Measurements from ENCODE around the gene PCDHGA1. TPM values are rescaled to one million over a fixed set of nuclear protein-coding genes. Genes with fewer than 3 reads are reported as not detected.
"Not testable (repeated sequence)": the region's sequence is repeated elsewhere in the genome, so short reads cannot be mapped to it uniquely, and the experiment has no call there.

The PCDHGA1 gene
- total RNA-seq, 5 donors from 2014 or later (not counting 1 experiment from before 2014, with no cell fraction given) = 0.16 to 0.38 (median 0.31) TPM; not detected in 1

DNA sequence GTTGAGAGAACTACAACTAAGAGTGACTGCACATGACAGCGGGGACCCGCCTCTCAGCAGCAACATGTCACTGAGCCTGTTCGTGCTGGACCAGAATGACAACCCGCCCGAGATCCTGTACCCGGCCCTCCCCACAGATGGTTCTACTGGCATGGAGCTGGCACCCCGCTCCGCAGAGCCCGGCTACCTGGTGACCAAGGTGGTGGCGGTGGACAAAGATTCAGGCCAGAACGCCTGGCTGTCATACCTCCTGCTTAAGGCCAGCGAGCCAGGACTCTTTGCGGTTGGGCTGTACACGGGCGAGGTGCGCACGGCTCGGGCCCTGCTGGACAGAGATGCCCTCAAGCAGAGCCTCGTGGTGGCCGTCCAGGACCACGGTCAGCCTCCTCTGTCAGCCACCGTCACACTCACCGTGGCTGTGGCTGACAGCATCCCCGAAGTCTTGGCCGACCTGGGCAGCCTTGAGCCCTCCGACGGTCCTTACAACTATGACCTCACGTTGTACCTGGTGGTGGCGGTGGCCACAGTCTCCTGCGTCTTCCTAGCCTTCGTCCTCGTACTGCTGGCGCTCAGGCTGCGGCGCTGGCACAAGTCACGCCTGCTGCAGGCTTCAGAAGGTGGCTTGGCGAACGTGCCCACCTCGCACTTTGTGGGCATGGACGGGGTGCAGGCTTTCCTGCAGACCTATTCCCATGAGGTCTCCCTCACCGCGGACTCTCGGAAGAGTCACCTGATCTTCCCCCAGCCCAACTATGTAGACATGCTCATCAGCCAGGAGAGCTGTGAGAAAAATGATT lies 54.4 kb downstream of the PCDHGA1 start:
- H3K27ac ChIP-seq (ENCODE audit: low read length) = no peak overlapping the region
- DNase-seq (no peak), ATAC-seq (replicated peaks in 1 of 4) (no peak)
- Mint-ChIP-seq H3K27ac (no peak overlapping the region), H3K4me1 (peaks cover 0 to 6% (median 0%) of the 10 kb centered on the region in 3 donors), H3K9me3 (peaks cover 4 to 37% (median 31%) of the 10 kb centered on the region in 3 donors), H3K36me3 (peaks cover 7% of the 10 kb centered on the region), H3K4me3 (no peak overlapping the region), H3K27me3 (peaks cover 71 to 80% of the 10 kb centered on the region in 2 donors)
- ChIA-PET POLR2A (no interaction called here), CTCF (no interaction called here)
- H3K4me1 ChIP-seq (ENCODE audit: control insufficient read depth in 1 of 2, extremely low read depth in 1 of 2, insufficient read depth in 2 of 2, low read length in 2 of 2) = no peaks in the 10 kb centered on the region
- no peak overlapping the region for H3K4me3 ChIP-seq (ENCODE audit: control insufficient read depth in 1 of 2, extremely low read depth in 1 of 2, low read length in 1 of 2)
- no peaks in the 10 kb centered on the region for H3K36me3 ChIP-seq (ENCODE audit: control insufficient read depth in 2 of 2, extremely low read depth in 1 of 2, insufficient read depth in 1 of 2, low read length in 1 of 2)
- WGBS (ENCODE audit: insufficient coverage) = 55% methylated on average over 43 of the region's 43 CpGs
- peaks cover 9% of the 10 kb centered on the region for H3K9me3 ChIP-seq
- H3K27me3 ChIP-seq (replicated peaks in 1 of 2; ENCODE audit: control insufficient read depth in 2 of 2, extremely low read depth in 1 of 2, insufficient read depth in 2 of 2, low read length in 1 of 2) = peaks cover 17 to 49% of the 10 kb centered on the region in 2 experiments

DNA sequence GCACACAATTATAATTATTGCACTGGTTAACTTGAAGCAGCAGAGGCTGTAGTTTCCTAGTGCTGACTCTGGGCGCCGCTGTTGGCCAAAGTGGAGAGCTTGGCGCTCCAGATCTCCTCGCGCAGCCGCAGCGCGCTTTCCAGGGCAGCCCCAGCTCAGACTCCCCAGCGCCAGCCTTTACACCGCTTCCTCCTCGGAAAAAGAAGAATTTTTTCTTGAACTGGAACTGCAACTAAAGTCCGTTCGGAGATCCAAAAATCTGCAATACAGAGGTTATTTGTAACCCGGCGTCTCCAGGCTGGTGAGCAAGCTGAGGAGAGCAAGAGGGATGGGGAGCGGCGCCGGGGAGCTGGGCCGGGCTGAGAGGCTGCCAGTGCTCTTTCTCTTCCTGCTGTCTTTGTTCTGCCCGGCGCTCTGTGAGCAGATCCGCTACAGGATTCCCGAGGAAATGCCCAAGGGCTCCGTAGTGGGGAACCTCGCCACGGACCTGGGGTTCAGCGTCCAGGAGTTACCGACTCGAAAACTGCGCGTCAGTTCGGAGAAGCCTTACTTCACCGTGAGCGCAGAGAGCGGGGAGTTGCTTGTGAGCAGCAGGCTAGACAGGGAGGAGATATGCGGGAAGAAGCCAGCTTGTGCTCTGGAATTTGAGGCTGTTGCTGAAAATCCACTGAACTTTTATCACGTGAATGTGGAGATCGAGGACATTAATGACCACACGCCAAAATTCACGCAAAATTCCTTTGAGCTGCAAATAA lies 57.4 kb downstream of the PCDHGA1 start, which contains the start of gene PCDHGB4:
Gene PCDHGB4 (plus strand): TSS at position 142 of the 755 bp plus-strand sequence. CDS start 187 bp downstream, at position 329.
- 42% methylated on average over 11 of the region's 40 CpGs for WGBS (ENCODE audit: insufficient coverage)
- CTCF ChIA-PET = interaction anchor here in 1 of 2 donors (0.6 kb wide), 1 partner anchor 173 kb away, joined by 3 read pairs; no protein-coding TSS in a partner anchor
- H3K27ac Mint-ChIP-seq; H3K27ac ChIP-seq (ENCODE audit: low read length); POLR2A ChIA-PET; H3K4me1 Mint-ChIP-seq; H3K36me3 ChIP-seq (ENCODE audit: control insufficient read depth in 2 of 2, extremely low read depth in 1 of 2, insufficient read depth in 1 of 2, low read length in 1 of 2); H3K9me3 ChIP-seq; H3K4me1 ChIP-seq (ENCODE audit: control insufficient read depth in 1 of 2, extremely low read depth in 1 of 2, insufficient read depth in 2 of 2, low read length in 2 of 2): not testable (repeated sequence)
- Histone ChIP-seq H3K4me3 (ENCODE audit: control insufficient read depth in 1 of 2, extremely low read depth in 1 of 2, low read length in 1 of 2) (peak within 1 kb of the TSS in 1 of 2 donors; percentile 17), H3K27me3 (replicated peaks in 1 of 2; ENCODE audit: control insufficient read depth in 2 of 2, extremely low read depth in 1 of 2, insufficient read depth in 2 of 2, low read length in 1 of 2) (peaks cover 22 to 50% of the 10 kb centered on the region in 2 experiments)
- peak in 4 of 35 experiments; percentile 9 to 14 (median 12) for DNase-seq
- ATAC-seq (replicated peaks in 1 of 4) = peak in 3 of 4 experiments; percentile 58 to 77 (median 72)
- Mint-ChIP-seq H3K9me3 (peaks cover 8 to 47% (median 29%) of the 10 kb centered on the region in 3 donors), H3K27me3 (peaks cover 73 to 80% of the 10 kb centered on the region in 2 donors), H3K4me3 (peak within 1 kb of the TSS in 2 of 3 donors; percentile 17 to 25), H3K36me3 (peaks cover 13% of the 10 kb centered on the region)

GRCh38 chr5:141388661-141389060 lies 58.3 kb downstream of the PCDHGA1 start:
- WGBS (ENCODE audit: insufficient coverage) = 47% methylated on average over 2 of the region's 10 CpGs
- H3K4me1 ChIP-seq (ENCODE audit: control insufficient read depth in 1 of 2, extremely low read depth in 1 of 2, insufficient read depth in 2 of 2, low read length in 2 of 2) = no peaks in the 10 kb centered on the region
- no peak overlapping the region for H3K4me3 Mint-ChIP-seq
- peaks cover 8 to 47% (median 28%) of the 10 kb centered on the region in 3 donors for H3K9me3 Mint-ChIP-seq
- no peak for DNase-seq
- H3K9me3 ChIP-seq = peaks cover 12% of the 10 kb centered on the region
- H3K27me3 ChIP-seq (replicated peaks in 1 of 2; ENCODE audit: control insufficient read depth in 2 of 2, extremely low read depth in 1 of 2, insufficient read depth in 2 of 2, low read length in 1 of 2) = peaks cover 18 to 49% of the 10 kb centered on the region in 2 experiments
- ChIA-PET CTCF (no interaction called here), POLR2A (no interaction called here)
- no peaks in the 10 kb centered on the region for H3K4me1 Mint-ChIP-seq
- H3K36me3 Mint-ChIP-seq = peaks cover 13% of the 10 kb centered on the region
- H3K27ac Mint-ChIP-seq = no peak overlapping the region
- H3K27ac ChIP-seq (ENCODE audit: low read length) = no peak overlapping the region
- ATAC-seq (replicated peaks in 1 of 4) = no peak
- peak overlapping the region in 1 of 2 donors; percentile 17 for H3K4me3 ChIP-seq (ENCODE audit: control insufficient read depth in 1 of 2, extremely low read depth in 1 of 2, low read length in 1 of 2)
- peaks cover 71 to 80% of the 10 kb centered on the region in 2 donors for H3K27me3 Mint-ChIP-seq
- no peaks in the 10 kb centered on the region for H3K36me3 ChIP-seq (ENCODE audit: control insufficient read depth in 2 of 2, extremely low read depth in 1 of 2, insufficient read depth in 1 of 2, low read length in 1 of 2)

DNA sequence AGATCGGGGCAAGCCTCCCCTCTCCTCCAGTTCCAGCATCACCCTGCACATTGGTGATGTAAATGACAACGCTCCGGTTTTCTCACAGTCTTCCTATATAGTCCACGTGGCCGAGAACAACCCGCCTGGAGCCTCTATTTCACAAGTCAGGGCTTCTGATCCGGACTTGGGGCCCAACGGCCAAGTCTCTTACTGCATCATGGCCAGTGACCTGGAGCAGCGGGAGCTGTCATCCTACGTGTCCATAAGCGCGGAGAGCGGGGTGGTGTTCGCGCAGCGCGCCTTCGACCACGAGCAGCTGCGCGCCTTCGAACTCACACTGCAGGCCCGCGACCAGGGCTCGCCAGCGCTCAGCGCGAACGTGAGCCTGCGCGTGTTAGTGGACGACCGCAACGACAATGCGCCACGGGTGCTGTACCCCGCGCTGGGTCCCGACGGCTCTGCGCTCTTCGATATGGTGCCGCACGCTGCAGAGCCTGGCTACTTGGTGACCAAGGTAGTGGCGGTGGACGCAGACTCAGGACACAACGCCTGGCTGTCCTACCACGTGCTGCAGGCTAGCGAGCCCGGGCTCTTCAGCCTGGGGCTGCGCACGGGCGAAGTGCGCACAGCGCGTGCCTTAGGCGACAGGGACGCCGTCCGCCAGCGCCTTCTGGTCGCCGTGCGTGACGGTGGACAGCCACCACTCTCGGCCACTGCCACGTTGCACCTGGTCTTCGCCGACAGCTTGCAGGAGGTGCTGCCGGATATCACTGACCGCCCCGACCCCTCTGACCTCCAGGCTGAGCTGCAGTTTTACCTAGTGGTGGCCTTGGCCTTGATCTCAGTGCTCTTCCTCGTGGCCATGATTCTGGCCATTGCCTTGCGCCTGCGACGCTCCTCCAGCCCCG lies 59.1 kb downstream of the PCDHGA1 start:
- Mint-ChIP-seq H3K27ac (no peak overlapping the region), H3K27me3 (peaks cover 72 to 80% of the 10 kb centered on the region in 2 donors), H3K9me3 (peaks cover 13 to 53% (median 33%) of the 10 kb centered on the region in 3 donors), H3K4me1 (no peaks in the 10 kb centered on the region), H3K4me3 (peak overlapping the region in 1 of 3 donors; percentile 27), H3K36me3 (peaks cover 16% of the 10 kb centered on the region)
- Histone ChIP-seq H3K27ac (ENCODE audit: low read length) (no peak overlapping the region), H3K4me3 (ENCODE audit: control insufficient read depth in 1 of 2, extremely low read depth in 1 of 2, low read length in 1 of 2) (peak overlapping the region in 1 of 2 donors; percentile 32), H3K27me3 (replicated peaks in 1 of 2; ENCODE audit: control insufficient read depth in 2 of 2, extremely low read depth in 1 of 2, insufficient read depth in 2 of 2, low read length in 1 of 2) (peaks cover 22 to 50% of the 10 kb centered on the region in 2 experiments), H3K4me1 (ENCODE audit: control insufficient read depth in 1 of 2, extremely low read depth in 1 of 2, insufficient read depth in 2 of 2, low read length in 2 of 2) (no peaks in the 10 kb centered on the region), H3K9me3 (peaks cover 13% of the 10 kb centered on the region), H3K36me3 (ENCODE audit: control insufficient read depth in 2 of 2, extremely low read depth in 1 of 2, insufficient read depth in 1 of 2, low read length in 1 of 2) (no peaks in the 10 kb centered on the region)
- ChIA-PET CTCF (interaction anchor here in 1 of 2 donors (0.5 kb wide), 1 partner anchor 59 kb away, joined by 3 read pairs; the partner anchor contains the start of gene PCDHGA1), POLR2A (no interaction called here)
- 57% methylated on average over 77 of the region's 77 CpGs for WGBS (ENCODE audit: insufficient coverage)
- no peak for DNase-seq
- ATAC-seq (replicated peaks in 1 of 4) = no peak

DNA sequence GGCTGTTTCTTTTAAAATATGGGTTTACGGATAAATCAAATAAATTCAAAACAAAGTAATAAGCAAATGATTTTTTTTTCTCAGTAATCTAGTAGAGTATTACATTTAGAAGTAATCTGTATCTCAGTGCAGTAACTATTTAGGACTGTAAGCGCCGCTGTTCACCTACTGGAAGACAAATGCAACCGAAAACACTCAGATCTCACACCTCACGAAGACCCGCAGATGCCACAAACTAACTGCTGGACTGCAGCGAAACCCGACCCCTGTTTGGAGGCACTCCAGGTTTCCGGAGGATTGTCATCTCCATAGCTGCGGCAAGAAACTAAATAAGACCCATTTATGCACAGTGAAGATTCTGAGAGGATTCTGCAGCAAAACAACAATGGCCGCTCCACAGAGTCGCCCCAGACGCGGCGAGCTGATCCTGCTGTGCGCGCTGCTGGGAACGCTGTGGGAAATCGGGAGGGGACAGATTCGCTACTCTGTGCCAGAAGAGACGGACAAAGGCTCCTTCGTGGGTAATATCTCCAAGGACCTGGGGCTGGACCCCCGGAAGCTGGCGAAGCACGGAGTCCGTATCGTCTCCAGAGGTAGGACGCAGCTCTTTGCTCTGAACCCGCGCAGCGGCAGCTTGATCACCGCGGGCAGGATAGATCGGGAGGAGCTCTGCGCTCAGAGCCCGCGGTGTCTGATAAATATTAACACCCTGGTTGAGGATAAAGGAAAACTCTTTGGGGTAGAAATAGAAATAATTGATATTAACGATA lies 62.3 kb downstream of the PCDHGA1 start, which contains the start of gene PCDHGA8:
Gene PCDHGA8 (plus strand): TSS at position 205 of the 770 bp plus-strand sequence. CDS start 181 bp downstream, at position 386.
- Histone ChIP-seq H3K9me3 (peaks cover 7% of the 10 kb centered on the region), H3K4me3 (ENCODE audit: control insufficient read depth in 1 of 2, extremely low read depth in 1 of 2, low read length in 1 of 2) (peak within 1 kb of the TSS in 1 of 2 donors; percentile 25), H3K36me3 (ENCODE audit: control insufficient read depth in 2 of 2, extremely low read depth in 1 of 2, insufficient read depth in 1 of 2, low read length in 1 of 2) (no peaks in the 10 kb centered on the region), H3K27ac (ENCODE audit: low read length) (no peak within 1 kb of the TSS), H3K4me1 (ENCODE audit: control insufficient read depth in 1 of 2, extremely low read depth in 1 of 2, insufficient read depth in 2 of 2, low read length in 2 of 2) (peaks cover 0 to under 1% of the 10 kb centered on the region in 2 experiments), H3K27me3 (replicated peaks in 1 of 2; ENCODE audit: control insufficient read depth in 2 of 2, extremely low read depth in 1 of 2, insufficient read depth in 2 of 2, low read length in 1 of 2) (peaks cover 29 to 51% of the 10 kb centered on the region in 2 experiments)
- H3K27ac Mint-ChIP-seq = peak within 1 kb of the TSS in 1 of 2 donors; percentile 46
- no peaks in the 10 kb centered on the region for H3K4me1 Mint-ChIP-seq
- ATAC-seq (replicated peaks in 1 of 4) (no peak), DNase-seq (no peak)
- H3K27me3 Mint-ChIP-seq = peaks cover 61 to 76% of the 10 kb centered on the region in 2 donors
- POLR2A ChIA-PET = interaction anchor here (0.6 to 0.7 kb wide), 2 partner anchors 62 to 574 kb away, joined by 3 to 9 read pairs; no protein-coding TSS in a partner anchor
- WGBS (ENCODE audit: insufficient coverage) = 39% methylated on average over 30 of the region's 38 CpGs
- peaks cover 13 to 39% (median 26%) of the 10 kb centered on the region in 3 donors for H3K9me3 Mint-ChIP-seq
- peaks cover 9% of the 10 kb centered on the region for H3K36me3 Mint-ChIP-seq
- CTCF ChIA-PET = no interaction called here
- H3K4me3 Mint-ChIP-seq = peak within 1 kb of the TSS in 2 of 3 donors; percentile 21 to 27

All from T-cell (primary cell).